HG03457 (cell line): ENCODE measurements around the gene SF3A1.

Experiments
- ATAC-seq: cut with Tn5 transposase; IDR thresholded peaks from one replicate; pipeline ENCODE4 v1.9.1; 2021; ENCODE audit warnings: moderate number of reproducible peaks; ENCODE audit not compliant: unreplicated experiment

The SF3A1 gene

DNA sequence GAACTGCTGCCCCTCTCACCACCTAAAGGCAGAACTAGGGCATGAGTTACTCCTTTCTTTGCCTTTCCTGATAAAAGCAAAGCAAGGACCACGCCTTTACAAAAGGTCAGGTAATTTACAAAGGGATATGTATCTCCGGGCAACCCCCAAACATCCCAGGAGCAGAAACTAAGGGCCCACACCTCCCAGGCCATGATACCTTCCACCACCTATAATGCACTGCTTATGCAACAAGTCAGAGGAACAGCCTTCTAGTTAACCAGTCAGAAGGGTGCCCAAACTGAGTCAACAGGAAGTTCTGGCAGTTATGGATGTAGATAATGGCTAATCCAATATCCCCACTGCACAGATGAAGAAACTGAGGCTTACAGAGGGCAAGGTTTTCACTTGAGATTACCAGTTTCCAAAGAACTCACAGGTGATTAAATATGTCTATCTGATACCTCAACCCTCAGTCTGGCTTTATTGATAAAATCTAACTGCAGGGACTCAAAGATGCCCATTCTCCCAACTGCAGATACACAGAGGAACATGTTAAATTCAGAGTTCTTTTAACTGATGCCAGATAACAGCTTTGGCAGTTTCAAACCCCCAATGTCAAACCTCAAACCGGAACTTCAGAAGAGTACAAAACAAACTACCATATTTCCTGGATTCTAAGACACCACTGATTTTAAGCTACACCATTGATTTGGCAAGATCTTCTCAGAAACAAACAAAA, 50.6 kb downstream of the SF3A1 start:
- no peak for ATAC-seq

DNA sequence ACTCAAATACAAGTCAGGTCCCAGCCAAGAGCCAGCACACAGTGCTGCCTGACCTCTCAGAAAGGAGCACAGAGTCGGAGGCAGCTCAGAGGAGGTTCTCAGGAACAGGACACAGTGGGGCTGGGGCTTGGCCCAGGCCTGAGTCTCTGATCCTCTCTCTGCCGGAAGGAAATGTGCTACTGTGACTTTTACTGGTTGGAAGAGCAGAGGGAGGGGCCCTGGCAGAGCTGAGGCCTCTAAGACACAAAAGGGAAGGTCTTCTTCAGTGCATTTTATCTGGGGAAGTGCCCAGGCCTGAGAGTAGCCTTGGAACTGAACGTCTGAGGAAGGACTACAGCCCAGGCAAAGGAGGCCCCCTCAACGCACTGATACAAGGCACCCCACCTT, 51.2 kb downstream of the SF3A1 start:
- no peak for ATAC-seq

DNA sequence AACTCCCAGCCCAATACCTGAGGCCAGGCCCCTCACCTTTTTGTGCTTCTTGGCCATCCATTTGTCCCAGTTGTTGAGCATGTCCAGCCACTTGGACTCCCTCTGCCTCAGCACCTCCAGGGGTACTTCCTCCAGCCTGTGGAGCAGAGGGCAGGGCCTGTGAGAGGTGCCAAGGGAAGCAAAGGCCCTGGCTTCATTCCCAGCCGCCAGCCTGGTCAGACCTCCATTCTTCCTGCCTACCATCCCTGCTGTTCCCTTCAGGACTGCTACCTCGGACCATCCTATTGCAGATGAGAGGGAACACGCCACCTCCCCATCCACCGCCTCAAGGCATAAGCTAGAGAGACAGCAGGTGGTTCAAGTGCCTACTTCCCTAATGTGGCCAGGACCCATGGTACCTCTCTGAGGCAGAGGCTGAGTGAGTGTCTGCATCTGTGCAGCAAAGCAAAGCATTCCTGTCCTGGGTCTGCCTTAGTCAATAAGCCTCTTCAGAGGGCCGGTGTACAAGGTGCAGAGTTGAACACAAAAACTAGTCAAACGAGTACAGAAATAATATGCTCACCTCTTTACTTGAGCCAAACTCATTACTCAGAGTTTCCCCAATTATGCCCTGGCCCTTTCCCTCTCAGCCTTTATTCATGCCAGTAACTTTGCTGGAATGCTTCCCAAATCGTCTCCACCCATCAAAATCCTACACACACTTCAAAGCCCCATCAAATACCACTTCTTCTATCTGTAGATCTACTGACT, 52.0 kb downstream of the SF3A1 start:
- ATAC-seq = no peak

DNA sequence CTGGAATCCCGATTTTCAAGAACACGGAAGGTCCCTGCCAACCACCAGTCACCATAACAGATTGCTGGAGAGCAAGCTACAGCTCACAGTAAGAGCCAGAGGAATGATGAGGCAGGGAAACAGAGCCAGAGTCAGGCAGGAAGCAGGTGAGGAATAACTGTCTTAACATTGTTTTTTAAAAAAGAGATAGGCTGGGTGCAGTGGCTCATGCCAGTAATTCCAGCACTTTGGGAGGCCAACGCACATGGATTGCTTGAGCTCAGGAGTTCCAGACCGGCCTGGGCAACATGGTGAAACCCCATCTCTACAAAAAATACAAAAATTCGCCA, 53.9 kb downstream of the SF3A1 start:
- ATAC-seq = no peak

DNA sequence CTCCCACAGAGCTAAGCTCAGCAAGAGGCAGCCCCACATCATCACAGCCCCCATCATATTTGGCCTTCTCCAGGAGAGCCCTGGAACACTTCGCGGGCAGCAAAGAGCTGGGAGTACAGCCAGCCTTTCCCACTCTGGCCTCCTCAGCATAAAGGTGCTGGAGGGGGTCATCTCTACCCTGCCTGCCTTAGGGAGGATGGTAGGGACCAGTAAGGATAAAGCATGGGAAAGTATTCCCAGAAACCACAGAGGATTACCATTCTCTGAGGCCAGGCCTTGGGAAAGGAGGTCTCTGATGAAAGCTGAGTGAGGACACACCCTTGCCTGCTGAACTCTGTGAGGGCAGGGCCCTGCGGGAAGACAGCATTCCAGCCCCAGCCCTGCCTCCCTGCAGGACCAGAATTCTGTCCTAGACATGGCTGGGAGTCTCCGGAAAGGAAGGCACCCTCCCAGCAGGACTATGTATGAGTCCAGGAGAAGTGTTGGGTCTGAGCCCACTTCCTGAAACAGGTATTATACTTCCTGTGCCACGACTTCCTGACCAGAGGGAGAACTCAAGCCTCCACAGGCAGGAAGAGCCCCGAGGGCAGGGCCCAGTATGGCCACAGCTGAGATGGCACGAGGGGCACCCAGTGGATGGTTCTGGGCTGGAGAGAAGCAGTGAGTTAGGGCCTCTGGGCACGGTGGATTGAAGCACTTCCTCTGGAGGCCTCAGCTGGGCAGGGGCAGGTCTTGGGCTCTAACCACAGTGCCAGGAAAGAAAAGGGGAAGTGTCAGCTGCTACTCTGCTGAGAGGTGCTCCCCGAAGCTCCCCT, 54.5 kb downstream of the SF3A1 start:
- no peak for ATAC-seq

DNA sequence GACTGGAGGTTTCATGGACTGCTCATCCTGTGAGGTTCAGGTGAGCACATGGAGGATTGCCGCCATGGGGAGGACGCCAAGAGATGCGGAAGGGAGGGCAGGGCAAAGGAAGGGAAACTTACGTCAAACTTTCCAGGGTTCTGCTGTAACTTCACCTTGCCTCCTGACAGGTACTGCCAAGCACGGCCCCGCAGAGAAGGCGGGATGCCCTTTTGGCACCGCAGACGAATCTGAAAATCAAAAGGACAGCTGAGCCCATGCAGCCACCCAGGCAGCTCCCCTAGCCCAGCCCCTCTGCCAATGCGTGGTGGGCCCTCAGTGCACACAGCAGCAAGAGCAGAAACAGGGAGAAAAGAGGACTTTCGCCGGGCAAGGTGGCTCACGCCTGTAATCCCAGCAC, 57.4 kb downstream of the SF3A1 start:
- no peak for ATAC-seq

DNA sequence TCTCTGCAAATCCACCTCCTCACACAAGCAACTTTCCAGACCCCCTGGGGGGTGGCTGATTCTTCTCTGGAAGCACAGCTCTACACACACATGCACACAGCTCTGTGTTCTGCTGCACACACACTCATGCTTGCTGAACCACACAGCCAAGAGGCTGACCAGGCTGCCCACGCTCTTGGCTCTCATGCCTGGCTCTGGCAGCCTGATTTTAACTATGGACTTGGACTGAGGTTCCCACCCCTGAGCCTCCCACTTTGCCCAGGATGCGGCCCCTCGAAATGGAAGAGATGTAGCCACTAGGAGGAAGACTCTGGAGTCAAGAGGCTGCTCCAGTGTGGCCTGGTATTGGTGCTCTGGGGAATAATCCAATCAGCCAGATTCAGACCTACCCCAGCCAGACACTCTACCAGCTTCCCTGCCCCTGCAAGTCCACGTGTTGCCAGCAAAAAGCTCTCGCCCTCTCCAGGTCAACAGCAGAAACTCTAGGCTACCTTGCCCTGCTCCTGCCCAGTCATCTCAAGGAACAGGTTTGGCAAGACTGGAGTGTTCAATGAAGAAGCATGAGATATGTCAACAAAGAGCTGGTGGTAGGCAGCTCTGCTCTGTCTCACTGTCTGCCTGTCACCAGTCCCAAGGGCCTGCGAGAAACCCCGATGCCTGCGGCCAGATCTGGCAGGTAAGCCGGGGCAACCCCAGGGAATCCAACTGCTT, 58.5 kb downstream of the SF3A1 start:
- ATAC-seq = no peak

DNA sequence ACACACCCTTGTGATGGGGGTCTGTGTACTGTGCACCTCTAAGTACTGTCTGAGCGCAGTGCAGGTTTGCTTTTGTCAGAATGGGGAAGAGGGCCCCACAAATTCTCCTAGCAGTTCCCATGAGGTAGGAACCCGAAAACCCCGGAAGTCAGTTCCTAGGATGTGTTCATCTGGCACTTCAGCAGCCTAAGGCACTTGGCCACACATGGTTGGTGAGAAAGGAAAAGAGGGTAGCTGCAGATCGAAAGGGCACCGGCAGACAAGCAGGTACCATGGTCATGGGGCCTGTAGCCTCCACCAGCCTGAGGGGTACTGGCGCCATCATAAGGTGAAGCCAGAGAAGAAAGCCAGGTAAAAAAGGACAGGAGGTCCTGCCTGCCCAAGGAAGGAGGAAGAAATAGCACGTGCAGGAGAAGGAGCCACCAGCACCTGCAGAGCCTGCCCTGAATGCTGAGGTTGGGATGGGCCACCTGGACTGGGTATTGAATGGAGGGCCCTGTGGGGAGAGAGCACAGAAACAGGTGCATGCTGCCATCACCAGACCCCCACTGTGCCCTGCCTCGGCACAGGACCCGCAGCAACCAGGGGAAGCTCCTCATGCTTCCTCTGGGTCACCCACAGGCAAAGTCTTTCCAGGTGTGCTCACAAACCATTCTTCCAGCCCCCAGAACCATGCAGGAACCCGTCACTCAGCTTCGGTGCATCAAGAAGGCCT, 59.3 kb downstream of the SF3A1 start:
- no peak for ATAC-seq

DNA sequence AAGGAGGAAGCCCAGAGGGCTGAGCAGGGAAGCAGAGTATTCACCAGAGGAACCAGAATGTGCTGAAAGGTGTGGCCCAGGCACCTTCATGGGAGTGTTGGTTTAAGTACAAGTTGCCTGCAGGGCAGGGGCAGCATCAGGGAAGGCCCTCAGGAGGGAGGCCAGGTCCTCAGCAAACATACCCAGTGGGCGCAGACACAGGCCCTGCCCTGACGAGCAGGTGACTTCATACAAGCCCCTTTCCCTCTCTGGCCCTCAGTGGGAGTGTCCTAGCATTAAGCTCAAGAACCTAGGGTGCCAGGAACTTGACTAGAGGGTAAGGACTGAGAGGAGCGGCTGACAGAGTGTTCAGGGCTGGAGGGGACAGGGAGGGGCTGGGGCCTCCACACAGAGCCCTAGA, 59.9 kb downstream of the SF3A1 start:
- no peak for ATAC-seq

DNA sequence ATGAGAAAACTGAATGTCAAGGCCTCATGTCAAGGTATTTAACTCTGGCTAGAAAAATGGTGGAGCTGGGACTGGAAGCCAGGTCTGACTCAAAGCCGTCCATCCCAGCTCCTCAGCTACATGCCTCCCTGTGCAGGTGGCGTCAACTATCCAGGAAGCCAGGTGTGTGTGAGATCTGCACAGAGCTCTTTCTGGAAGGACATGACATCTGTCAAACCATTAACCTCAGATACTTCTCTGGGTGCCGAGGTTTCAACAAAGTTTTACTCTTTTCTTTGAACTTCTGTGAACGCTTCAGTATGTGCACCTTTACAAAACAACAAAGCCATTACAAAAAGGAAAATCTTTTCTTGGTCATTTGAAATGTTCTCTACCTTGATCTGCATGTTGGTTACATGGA, 60.4 kb downstream of the SF3A1 start:
- no peak for ATAC-seq

DNA sequence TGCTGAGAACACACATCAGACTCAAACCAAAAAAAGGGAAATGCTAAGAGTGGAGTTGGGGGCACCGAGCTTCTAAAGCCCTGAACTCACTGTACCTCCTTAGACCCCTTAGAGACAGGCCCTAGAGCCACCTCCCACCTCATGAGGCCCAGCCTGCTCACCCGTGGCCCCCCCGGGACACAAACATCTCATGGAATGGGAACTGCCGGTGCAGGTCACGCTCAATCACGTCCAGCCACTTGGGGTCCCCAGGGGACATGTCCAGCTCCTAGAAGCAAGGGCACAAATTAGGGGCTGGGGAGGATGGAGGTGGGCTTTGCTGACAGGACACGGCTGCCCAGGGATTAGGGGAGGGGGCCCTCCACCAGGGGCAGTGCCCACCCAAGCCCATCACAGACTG, 61.1 kb downstream of the SF3A1 start:
- no peak for ATAC-seq

DNA sequence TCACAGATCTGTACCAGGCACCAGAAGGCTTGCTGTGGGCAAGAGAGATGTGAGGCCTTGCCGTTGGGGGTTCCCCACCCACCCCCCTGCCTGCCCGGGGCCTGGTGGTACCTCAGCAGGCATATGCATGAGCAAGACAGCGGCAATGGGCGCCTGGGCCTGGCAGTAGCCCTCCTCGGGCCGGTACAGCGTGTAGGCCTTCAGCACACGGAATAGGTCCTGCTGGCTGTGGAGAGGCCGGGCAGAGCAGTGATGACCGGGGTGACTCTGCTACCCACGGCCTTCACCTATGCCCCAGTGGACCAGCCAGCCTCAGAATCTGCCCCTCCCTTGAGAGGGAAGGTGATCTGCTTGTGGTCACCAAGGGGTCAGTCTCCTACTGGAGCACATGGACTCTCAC, 61.9 kb downstream of the SF3A1 start:
- no peak for ATAC-seq

DNA sequence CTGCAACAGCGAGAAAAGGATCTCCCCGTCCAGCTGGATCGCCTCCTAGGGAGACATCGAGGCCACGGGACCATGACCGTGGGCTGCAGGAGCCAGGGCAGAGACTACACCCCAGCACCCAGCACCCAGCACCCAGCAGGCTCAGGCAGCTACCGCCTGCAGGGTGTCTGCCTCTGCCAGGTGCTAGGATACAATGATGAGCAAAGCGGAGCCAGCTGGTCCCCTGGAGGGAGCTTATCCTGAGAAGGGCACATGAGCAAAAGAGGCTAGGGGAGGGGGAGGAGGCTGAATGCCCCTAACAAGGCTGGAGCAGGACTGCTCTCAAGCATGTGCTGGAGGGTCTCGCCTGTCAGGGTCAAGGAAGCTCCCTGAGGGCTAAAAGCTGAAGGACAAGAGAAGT, 62.6 kb downstream of the SF3A1 start:
- no peak for ATAC-seq

DNA sequence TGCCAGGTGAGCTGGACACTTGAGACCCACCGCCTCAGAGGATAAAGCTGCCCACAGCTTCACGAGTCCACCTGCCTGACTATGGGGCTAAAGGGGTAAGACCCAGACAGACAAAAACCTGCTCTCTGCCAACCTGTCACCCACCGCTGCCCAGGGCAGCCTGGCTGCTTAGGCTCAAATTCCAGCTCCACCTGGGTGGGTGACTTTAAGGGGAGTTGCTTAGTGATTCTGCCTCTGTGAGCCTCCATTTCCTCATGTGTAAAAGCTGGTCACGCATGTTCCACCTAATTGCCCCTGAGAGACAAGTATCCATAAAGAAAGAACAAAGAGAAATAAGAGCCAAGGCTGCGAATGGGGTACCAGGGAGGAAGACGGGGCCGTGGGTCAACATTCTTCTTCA, 63.7 kb downstream of the SF3A1 start:
- no peak for ATAC-seq

DNA sequence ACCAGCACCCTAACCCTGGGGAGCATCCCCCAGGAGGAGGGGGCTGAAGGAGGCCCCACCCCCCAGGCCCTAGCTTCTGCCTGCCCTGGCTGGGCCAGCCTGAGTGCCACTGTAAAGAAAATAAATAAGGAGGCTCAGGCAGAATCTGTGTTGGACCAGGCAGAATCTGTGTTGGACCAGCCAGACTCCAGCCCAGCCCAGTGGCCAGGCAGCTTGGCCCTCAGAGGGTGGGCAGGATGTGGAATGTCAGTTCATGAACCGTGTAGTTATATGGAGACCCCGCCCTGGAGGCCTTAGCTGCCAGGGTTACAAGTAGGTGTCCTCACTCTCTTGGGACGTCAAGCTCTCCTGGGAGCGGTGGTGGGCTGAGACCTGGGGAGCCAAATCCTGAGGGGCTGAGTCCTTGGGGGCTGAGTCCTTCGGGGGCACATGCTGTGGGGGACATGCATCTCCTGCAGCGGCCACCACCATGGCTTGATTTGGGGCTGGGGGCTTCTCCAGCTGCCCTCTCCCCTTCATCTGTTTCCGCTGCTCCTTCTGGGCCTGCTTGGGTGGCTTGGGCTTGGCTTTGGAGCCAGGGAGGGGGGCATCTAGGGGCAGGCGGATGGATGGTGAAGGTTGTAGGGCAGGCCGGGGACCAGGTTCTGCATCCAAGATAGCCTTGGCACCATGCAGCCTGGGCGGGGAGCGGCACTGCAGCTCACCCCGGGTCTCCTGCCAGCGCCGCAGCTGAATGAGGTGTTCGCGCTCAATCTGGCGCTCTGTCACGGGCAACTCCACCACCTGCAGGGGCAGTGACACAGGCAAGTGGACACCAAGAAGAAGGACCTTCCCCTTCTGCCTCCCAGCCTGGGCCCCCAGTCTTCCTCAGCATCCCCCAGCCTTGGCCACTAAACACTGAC, 64.4 kb downstream of the SF3A1 start:
- ATAC-seq = no peak

DNA sequence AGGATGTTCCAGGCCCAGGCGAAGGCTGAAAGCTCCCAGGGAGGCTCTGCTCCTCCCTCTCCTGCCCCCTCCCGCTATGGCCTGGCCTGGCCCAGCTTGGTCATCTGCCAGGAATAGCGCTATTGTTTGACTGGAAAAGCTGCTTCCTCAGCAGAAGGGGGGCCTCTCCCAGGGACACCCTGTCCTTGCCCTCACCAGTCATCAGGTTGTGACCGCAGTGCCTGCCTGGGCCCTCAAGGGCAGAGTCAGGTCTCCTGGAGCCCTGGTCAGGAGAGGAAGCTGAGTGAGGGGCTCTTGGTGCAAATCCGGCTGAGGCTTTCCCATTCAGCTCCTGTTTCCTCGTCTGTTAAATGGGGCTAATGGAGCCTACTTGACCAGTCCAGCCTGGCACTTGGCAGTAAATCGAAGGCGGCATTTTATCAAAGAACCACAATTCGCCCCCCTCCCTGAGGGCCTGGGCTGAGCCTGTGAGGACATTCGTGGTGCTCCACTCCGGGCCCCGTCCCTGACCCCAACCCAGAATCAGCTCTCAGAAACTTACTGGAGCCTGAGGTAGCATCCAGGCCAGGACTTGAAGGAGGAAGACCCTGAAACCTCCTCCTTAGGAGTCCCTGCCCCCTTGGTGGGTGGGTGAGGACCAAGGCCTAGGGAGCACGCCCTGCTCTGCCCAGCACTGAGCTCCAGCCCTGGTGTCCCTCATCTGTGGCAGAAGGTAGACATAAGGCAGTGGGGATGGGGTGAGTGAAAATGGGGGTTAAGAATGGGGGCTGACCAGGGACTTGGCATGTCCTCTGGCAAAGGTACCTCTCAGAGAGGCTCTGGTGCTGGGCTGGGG, 65.4 kb downstream of the SF3A1 start:
- no peak for ATAC-seq

DNA sequence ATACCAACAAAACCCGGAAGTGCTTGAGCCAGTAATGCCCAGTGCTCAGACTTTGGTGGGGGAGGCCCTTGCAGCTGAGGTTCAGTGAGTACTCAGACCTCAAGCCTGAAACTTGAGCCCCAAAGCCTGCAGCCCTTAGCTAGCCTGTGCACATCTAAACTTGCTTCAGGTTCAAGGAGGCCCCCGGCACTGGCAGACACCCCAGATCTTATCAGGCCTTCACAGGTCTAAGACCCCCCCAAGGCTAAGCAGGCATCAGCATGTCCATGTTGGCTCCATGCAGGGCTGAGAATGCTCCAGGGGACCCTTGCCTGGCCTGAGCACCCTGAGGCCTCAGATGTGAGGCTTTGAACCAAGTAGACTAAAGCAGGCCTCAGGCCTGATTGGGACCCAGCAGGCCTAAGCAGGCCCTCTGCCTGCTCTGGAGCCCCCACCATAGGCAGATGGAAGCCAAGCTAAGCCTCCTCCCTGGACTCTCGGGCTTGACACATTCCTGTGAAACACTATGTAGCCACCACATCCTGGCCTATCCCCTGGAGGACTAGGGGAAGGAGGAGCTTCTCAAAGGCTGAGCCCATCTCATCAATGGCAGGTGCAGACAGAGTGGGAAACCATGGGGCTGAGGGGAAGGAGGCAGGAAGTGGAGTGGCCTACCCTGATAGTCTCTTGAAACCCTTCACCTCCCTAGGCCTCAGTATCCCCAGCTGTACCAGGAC, 66.2 kb downstream of the SF3A1 start:
- no peak for ATAC-seq

DNA sequence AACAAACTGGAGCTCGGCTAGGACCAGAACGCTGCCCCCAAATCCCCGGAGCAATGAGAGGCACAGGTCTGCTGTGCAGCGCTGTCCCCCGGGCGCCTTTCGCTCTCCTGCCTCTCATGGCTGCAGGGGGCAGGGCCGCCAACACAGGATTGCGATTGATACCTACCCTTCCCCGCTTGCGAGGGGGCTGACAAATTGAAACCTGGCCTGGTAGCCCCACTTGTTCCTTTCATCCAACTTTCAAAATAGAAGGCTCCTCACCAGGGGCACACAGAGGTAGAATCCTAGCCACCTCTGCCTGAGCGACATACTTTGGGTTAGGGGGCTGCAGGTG, 66.7 kb downstream of the SF3A1 start:
- ATAC-seq = peak; percentile 5
